Suprapubic skin (tissue), 4 donors: Measurements from ENCODE around the gene GRIN1. TPM values are rescaled to one million over a fixed set of nuclear protein-coding genes. Genes with fewer than 3 reads are reported as not detected.

Experiments
- DNase-seq, 2 donors: peaks; one replicate each; pipeline ENCODE4 v3.0.0-alpha.2; 2019; ENCODE audit warnings: low spot score in 2 of 2
- H3K27ac ChIP-seq: fragments of 200-600 bp; sonication (generic); one replicate; pipeline ENCODE4 v1.5.1; 2019
- H3K27me3 ChIP-seq: fragments of 200-600 bp; sonication (generic); one replicate; pipeline ENCODE4 v1.5.1; 2019
- H3K36me3 ChIP-seq: fragments of 200-600 bp; sonication (generic); one replicate; pipeline ENCODE4 v1.5.1; 2019
- H3K4me1 ChIP-seq: fragments of 200-600 bp; sonication (generic); one replicate; pipeline ENCODE4 v1.5.1; 2019
- H3K4me3 ChIP-seq: fragments of 200-600 bp; sonication (generic); one replicate; pipeline ENCODE4 v1.5.1; 2019; ENCODE audit warnings: mild to moderate bottlenecking
- H3K9me3 ChIP-seq: fragments of 200-600 bp; sonication (generic); one replicate; pipeline ENCODE4 v1.5.1; 2019
- CTCF ChIP-seq, 2 donors: fragments of 200-600 bp in 1 of 2; fragments of 450-650 bp in 1 of 2; sonication (generic) in 1 of 2; IDR thresholded peaks; one replicate each; pipeline ENCODE4 v1.5.1; 2016 to 2019; ENCODE audit warnings: antibody characterized with exemption in 2 of 2, mild to moderate bottlenecking in 1 of 2, moderate library complexity in 1 of 2
- EP300 ChIP-seq: sonication (generic); formaldehyde crosslinking; IDR thresholded peaks from one replicate; pipeline ENCODE4 v1.6.1; 2017; ENCODE audit warnings: antibody characterized with exemption
- POLR2A ChIP-seq, 2 donors: fragments of 450-650 bp; IDR thresholded peaks; one replicate each; pipeline ENCODE4 v1.6.1; 2017; ENCODE audit warnings: antibody characterized with exemption in 2 of 2, mild to moderate bottlenecking in 2 of 2, moderate library complexity in 2 of 2
- POLR2AphosphoS5 ChIP-seq, 3 donors: sonication (generic); formaldehyde crosslinking; IDR thresholded peaks; one replicate each; pipeline ENCODE4 v1.6.1; 2017; ENCODE audit warnings: antibody characterized with exemption in 3 of 3
- WGBS: methylation state at CpG from one replicate; pipeline ENCODE4 v1.1.5; 2018; 5-methylcytosine and 5-hydroxymethylcytosine counted together
- total RNA-seq, 4 donors: library from RNA; depleted of rRNA; stranded (reverse); fragments of >200 nt; gene quantifications; one replicate each; pipeline ENCODE4 v1.1.0, GENCODE V29; 2016

Gene GRIN1
- total RNA-seq, 4 donors from 2014 or later, result 0.16 to 0.25 (median 0.16) TPM; not detected in 1

DNA sequence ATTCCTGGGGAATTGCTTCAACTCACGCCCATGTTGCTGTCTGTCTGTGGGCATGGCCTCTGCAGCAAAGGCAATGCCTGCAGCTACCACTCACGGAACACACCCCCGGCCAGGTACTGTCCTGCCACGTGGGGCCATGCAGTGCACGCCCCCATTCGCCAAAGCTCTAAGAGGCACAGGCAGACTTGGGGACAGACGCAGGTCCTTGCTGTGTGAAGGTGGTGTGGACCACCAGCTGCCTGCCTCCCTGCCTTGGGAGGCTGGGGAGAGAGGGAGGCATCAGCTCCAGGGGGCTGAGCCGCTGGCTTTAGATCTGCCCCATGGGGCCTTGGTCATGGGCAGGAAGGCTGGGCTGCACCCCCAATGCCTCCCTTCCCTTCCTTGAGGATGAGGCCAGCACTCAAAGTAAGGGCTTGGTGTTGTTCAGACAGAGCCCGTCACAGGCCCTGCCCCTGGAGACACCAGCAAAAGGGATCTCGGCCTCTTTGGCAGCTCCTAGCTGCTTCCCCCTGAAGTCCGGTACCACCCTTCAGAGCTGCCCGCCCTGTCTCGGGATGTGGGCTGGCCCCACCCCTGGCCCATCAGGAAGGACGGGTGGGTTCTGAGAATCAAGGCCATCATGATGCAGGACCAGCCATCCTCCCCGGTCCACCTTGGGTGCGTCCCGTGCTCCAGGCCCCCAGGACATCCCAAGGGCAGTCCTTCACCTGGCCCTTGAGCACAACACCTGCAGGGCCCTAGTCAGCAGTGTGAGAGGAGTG, 2.3 kb downstream of the GRIN1 start:
- DNase-seq, result no peak
- peaks cover 14% of the 10 kb centered on the region for H3K4me1 ChIP-seq
- 66% methylated on average over 6 of the region's 17 CpGs for WGBS
- no peaks in the 10 kb centered on the region for H3K36me3 ChIP-seq
- TF ChIP-seq CTCF (IDR thresholded peaks at IDR 0.05) (no peak), POLR2AphosphoS5 (IDR thresholded peaks at IDR 0.05) (no peak)
- no peak overlapping the region for H3K27ac ChIP-seq
- no peaks in the 10 kb centered on the region for H3K9me3 ChIP-seq
- H3K4me3 ChIP-seq, result no peak overlapping the region
- H3K27me3 ChIP-seq, result peaks cover 91% of the 10 kb centered on the region

DNA sequence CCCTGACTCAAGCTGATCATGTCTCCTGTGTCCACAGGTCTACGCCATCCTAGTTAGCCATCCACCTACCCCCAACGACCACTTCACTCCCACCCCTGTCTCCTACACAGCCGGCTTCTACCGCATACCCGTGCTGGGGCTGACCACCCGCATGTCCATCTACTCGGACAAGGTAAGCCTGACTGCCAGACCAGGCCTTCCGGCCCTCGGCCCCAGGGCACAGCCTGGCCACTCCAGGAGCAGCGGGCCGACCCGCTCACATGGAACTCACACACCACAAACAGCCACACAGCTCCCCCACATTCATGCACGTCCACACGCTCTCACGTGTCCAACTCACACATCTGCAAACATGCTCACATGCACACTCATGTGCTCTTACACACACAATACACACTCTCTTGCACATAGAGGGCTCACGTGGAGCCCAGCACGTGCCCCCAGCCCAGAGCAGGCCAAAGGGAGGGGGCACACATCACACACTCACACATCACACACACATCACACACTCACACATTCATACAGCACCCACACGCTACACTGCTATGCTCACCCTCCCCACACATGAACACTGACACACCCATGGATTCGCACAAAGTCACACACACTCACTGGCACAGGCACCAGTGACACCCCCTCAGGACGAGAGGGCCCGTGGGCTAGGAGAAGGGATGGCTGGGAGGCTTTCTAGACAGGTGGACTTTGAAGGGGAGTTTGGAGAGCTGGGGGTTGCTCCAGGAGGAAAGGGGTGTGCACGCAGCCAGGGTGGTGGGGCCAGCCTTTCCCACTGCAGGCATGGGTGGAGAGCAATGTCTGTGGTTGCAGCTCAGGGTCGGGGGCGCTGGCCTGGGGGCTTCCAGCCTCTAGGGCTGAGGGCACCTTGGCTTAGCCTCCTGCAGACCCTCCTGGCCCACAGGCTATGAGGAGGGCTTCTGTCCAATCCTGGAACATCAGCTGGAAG, 3.3 kb downstream of the GRIN1 start:
- no peak for DNase-seq
- no peak overlapping the region for H3K4me3 ChIP-seq
- H3K36me3 ChIP-seq, result no peaks in the 10 kb centered on the region
- H3K27me3 ChIP-seq, result peaks cover 91% of the 10 kb centered on the region
- WGBS, result 74% methylated on average over 22 of the region's 24 CpGs
- H3K27ac ChIP-seq, result no peak overlapping the region
- no peaks in the 10 kb centered on the region for H3K9me3 ChIP-seq
- H3K4me1 ChIP-seq, result peaks cover 11% of the 10 kb centered on the region
- TF ChIP-seq EP300, result no peak

DNA sequence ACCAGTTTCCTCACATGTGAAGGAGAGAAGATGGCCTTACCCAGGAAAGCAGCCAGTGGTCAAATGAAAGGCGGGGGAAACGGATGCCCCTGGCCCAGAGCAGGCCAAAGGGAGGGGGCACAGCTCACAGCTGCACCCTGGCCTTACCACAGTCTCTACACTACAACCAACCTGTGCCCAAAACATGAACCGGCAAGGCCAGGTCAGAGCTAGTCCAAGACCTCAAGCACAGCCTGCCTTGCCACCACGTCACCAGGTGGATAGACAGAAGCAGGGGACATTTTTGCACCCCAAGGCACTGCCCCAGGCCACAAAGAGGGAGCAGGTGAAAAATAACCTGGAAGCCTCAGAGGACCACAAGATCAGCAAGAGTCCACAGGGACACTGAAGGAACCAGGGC, 4.5 kb downstream of the GRIN1 start:
- TF ChIP-seq POLR2A (IDR thresholded peaks at IDR 0.05), result no peak
- TF ChIP-seq CTCF (IDR thresholded peaks at IDR 0.05), result no peak
- no peak for TF ChIP-seq EP300
- TF ChIP-seq POLR2AphosphoS5 (IDR thresholded peaks at IDR 0.05), result no peak
- 49% methylated on average over 4 of the region's 4 CpGs for WGBS
- H3K27ac ChIP-seq, result no peak overlapping the region
- peaks cover 11% of the 10 kb centered on the region for H3K4me1 ChIP-seq
- H3K9me3 ChIP-seq, result no peaks in the 10 kb centered on the region
- H3K36me3 ChIP-seq, result no peaks in the 10 kb centered on the region
- DNase-seq, result no peak
- H3K27me3 ChIP-seq, result peaks cover 91% of the 10 kb centered on the region
- H3K4me3 ChIP-seq, result no peak overlapping the region

- Histone ChIP-seq H3K9me3 (no peaks in the 10 kb centered on the region), H3K36me3 (no peaks in the 10 kb centered on the region), H3K4me1 (no peaks in the 10 kb centered on the region), H3K27me3 (peaks cover 70% of the 10 kb centered on the region), H3K27ac (no peak overlapping the region), H3K4me3 (no peak overlapping the region)
- 62% methylated on average over 26 of the region's 49 CpGs for WGBS
- DNase-seq, result no peak
- TF ChIP-seq POLR2A (IDR thresholded peaks at IDR 0.05) (no peak), CTCF (IDR thresholded peaks at IDR 0.05) (no peak), POLR2AphosphoS5 (IDR thresholded peaks at IDR 0.05) (no peak), EP300 (no peak)
These were observed 7.0 kb downstream of the GRIN1 start for GRCh38 chr9:137145731-137146526.

DNA sequence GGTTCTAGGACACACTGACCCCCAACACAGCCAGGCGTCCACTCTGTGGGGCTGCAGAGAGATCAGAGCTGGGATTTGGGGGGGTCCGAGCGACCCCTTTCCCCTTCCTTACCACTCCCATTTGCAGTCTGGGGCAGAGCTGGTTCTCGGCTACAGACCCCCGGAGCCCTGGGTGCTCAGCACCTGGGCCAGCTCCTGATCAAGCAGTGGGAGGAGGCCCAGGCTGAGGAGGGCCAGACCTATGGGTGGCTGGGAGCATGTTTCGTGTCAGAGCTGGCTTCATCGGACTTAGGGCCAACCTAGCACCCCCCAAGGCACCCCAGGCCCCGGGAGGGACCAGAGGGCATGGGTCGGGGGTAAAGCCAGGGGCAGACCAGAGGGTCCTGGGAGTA, 7.6 kb downstream of the GRIN1 start:
- Histone ChIP-seq H3K4me3 (no peak overlapping the region), H3K27ac (no peak overlapping the region), H3K27me3 (peaks cover 64% of the 10 kb centered on the region), H3K4me1 (no peaks in the 10 kb centered on the region), H3K36me3 (no peaks in the 10 kb centered on the region), H3K9me3 (no peaks in the 10 kb centered on the region)
- no peak for TF ChIP-seq CTCF (IDR thresholded peaks at IDR 0.05)
- no peak for TF ChIP-seq POLR2AphosphoS5 (IDR thresholded peaks at IDR 0.05)
- no peak for TF ChIP-seq POLR2A (IDR thresholded peaks at IDR 0.05)
- TF ChIP-seq EP300, result no peak
- DNase-seq, result no peak
- 63% methylated on average over 2 of the region's 9 CpGs for WGBS
